ENCODE results near the gene TNFRSF18.

DNA sequence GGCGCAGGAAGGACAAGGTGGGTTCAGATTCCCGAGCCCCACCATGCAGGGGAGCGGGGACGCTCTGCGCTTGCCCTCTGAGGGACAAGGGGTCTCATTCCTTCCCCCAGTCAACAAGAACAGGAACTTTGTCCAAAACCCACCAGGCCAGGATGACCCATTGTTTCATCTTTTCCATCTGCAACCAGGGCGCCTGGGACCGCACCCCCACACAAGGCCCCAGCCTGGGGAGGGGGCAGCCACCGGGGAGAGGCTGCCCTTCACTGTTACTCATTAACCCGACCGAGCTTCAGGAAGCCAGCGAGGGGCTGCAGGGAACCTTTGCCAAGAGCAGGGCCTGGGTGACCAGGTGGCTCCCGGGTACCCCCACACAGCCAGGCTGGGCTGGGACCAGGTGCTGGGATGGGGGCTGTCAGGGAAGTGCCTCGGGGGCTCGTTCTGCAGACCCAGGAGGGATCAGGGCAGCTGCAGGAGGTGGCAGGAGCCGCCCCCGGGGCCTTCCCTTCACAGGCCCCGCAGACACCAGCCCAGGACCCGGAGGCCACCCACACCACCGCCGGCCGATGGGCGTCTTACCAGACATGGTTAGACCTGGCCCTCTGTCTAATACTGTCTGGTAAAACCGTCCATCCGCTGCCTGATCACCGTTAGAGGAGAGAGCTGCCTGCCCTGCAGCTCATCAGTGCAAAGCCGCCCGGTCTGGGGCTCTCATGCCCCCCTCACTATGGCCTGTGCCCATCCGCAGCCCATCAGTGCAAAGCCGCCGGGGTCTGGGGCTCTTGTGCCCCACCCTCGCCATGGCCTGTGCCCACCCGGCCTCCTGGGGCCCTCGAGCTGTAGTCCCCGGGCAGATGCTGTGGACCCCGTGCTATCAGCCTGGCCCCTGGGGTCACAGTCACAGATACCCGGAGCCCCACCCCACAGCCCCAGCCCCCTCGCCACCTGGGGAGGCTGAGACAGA, 37.7 kb downstream of the TNFRSF18 start:
- TF ChIP-seq CTCF (IDR thresholded peaks at IDR 0.05), result no peak
- no peak for TF ChIP-seq ZNF317 (CRISPR knock-in tag; IDR thresholded peaks at IDR 0.05; ENCODE audit: borderline replicate concordance, low read depth)
- TF ChIP-seq CREB1 (CRISPR knock-in tag; IDR thresholded peaks at IDR 0.05), result no peak
- no peak for TF ChIP-seq ZNF232 (CRISPR knock-in tag; IDR thresholded peaks at IDR 0.05)
- TF ChIP-seq KAT7 (CRISPR knock-in tag; IDR thresholded peaks at IDR 0.05; ENCODE audit: borderline replicate concordance), result no peak
- TF ChIP-seq TP53 (CRISPR knock-in tag; IDR thresholded peaks at IDR 0.05), result no peak
- TF ChIP-seq SMAD4 (CRISPR knock-in tag; IDR thresholded peaks at IDR 0.05), result no peak
- no peak for TF ChIP-seq NR3C1 (CRISPR knock-in tag; conservative IDR thresholded peaks at IDR 0.05; ENCODE audit: low read depth)
